T-cell (primary cell): Measurements from ENCODE around the gene MAP3K2. TPM values are rescaled to one million over a fixed set of nuclear protein-coding genes. Genes with fewer than 3 reads are reported as not detected.
"Not testable (repeated sequence)": the region's sequence is repeated elsewhere in the genome, so short reads cannot be mapped to it uniquely, and the experiment has no call there.

Experiments
- ATAC-seq, 4 experiments: fragments of 200-7000 bp in 3 of 4; fragments of 150-1000 bp in 1 of 4; cut with Tn5 transposase; replicated peaks in 1 of 4; 1 replicate in 3 of 4; 2 replicates in 1 of 4; pipeline ENCODE4 v1.10.0; 2021; ENCODE audit warnings: moderate library complexity in 3 of 4, mild to moderate bottlenecking in 2 of 4, moderate number of reproducible peaks in 1 of 4
- CTCF ChIA-PET, 2 donors: fragments of 300-600 bp; sonication (Branson Sonifier 250); formaldehyde crosslinking; loops; one replicate each; lab custom pipeline; 2022; ENCODE audit warnings: antibody characterized with exemption in 2 of 2; lab: Charles Lee
- POLR2A ChIA-PET, 2 donors: fragments of 300-600 bp; sonication (Branson Sonifier 250); formaldehyde crosslinking; loops; one replicate each; lab custom pipeline; 2022; ENCODE audit warnings: antibody characterized with exemption in 2 of 2; lab: Charles Lee
- DNase-seq, 35 experiments: peaks; one replicate each; pipeline versions ENCODE4 v3.0.0 to v3.0.0-alpha.2; 2013 to 2023
- H3K27ac ChIP-seq: one replicate; pipeline ENCODE4 v1.5.1; 2013; ENCODE audit warnings: low read length
- H3K27me3 ChIP-seq, 2 experiments: replicated peaks in 1 of 2; 1 replicate in 1 of 2; 2 replicates in 1 of 2; pipeline versions ENCODE4 v1.6.1 to v1.7.0; 2013; ENCODE audit warnings: low read length in 1 of 2, mixed read lengths in 1 of 2; ENCODE audit not compliant: control insufficient read depth in 2 of 2, insufficient read depth in 2 of 2; ENCODE audit errors: extremely low read depth in 1 of 2
- H3K36me3 ChIP-seq, 2 donors: 1 replicate in 1 of 2; 2 replicates in 1 of 2; pipeline versions ENCODE4 v1.6.1 to v1.7.0; 2013; ENCODE audit warnings: low read length in 1 of 2; ENCODE audit not compliant: control insufficient read depth in 2 of 2, insufficient read depth in 1 of 2; ENCODE audit errors: extremely low read depth in 1 of 2
- H3K4me1 ChIP-seq, 2 experiments: 1 replicate in 1 of 2; 2 replicates in 1 of 2; pipeline versions ENCODE4 v1.6.1 to v1.7.0; 2013; ENCODE audit warnings: low read length in 2 of 2, mixed read lengths in 1 of 2; ENCODE audit not compliant: insufficient read depth in 2 of 2, control insufficient read depth in 1 of 2; ENCODE audit errors: extremely low read depth in 1 of 2
- H3K4me3 ChIP-seq, 2 donors: 1 replicate in 1 of 2; 2 replicates in 1 of 2; pipeline versions ENCODE4 v1.5.1 to v1.7.0; 2013; ENCODE audit warnings: mild to moderate bottlenecking in 2 of 2, low read length in 1 of 2, moderate library complexity in 1 of 2; ENCODE audit not compliant: control insufficient read depth in 1 of 2; ENCODE audit errors: extremely low read depth in 1 of 2
- H3K9me3 ChIP-seq: 2 replicates; pipeline ENCODE4 v1.7.0; 2013
- H3K27ac Mint-ChIP-seq, 2 donors: one replicate each; pipeline ENCODE4 v1.8.0; 2020 to 2021; ENCODE audit warnings: mild to moderate bottlenecking in 2 of 2, mixed read lengths in 2 of 2
- H3K27me3 Mint-ChIP-seq, 2 donors: one replicate each; pipeline ENCODE4 v1.8.0; 2021 to 2022; ENCODE audit warnings: mixed read lengths in 2 of 2
- H3K36me3 Mint-ChIP-seq: one replicate; pipeline ENCODE4 v1.8.0; 2021; ENCODE audit warnings: mixed read lengths
- H3K4me1 Mint-ChIP-seq, 3 donors: one replicate each; pipeline ENCODE4 v1.8.0; 2020 to 2022; ENCODE audit warnings: mixed read lengths in 3 of 3, mild to moderate bottlenecking in 1 of 3
- H3K4me3 Mint-ChIP-seq, 3 donors: one replicate each; pipeline ENCODE4 v1.8.0; 2020 to 2022; ENCODE audit warnings: mild to moderate bottlenecking in 3 of 3, mixed read lengths in 3 of 3, moderate library complexity in 3 of 3
- H3K9me3 Mint-ChIP-seq, 3 donors: one replicate each; pipeline ENCODE4 v1.8.0; 2020 to 2022; ENCODE audit warnings: mixed read lengths in 3 of 3
- WGBS: methylation state at CpG from one replicate; pipeline ENCODE4 v1.1.5; 2013; ENCODE audit warnings: missing lambda C conversion rate; ENCODE audit not compliant: insufficient coverage; 5-methylcytosine and 5-hydroxymethylcytosine counted together
- total RNA-seq, 35 experiments: library from RNA in 6 of 35; stranded (reverse) in 6 of 35; fragments of 120-200 nt in 1 of 35; gene quantifications; one replicate each; pipeline versions ENCODE4 v1.2.1 to v1.2.4 and lab custom pipeline; 2013 to 2026

MAP3K2 gene
- total RNA-seq, 5 donors from 2014 or later (not counting 1 experiment from before 2014, with no cell fraction given) = 81.6 to 89.1 (median 83.2) TPM

GRCh38 chr2:127353873-127354676 lies 33.7 kb downstream of the MAP3K2 start:
- ChIA-PET CTCF (interaction anchor here in 1 of 2 donors (0.5 kb wide), 1 partner anchor 52 kb away, joined by 5 read pairs; no protein-coding TSS in a partner anchor), POLR2A (interaction anchor here in 1 of 2 donors (0.5 kb wide), 1 partner anchor 21 kb away, joined by 4 read pairs; no protein-coding TSS in a partner anchor)
- H3K36me3 Mint-ChIP-seq, H3K9me3 Mint-ChIP-seq, H3K36me3 ChIP-seq, H3K27ac ChIP-seq, H3K4me1 ChIP-seq, ATAC-seq, H3K27ac Mint-ChIP-seq, H3K4me3 ChIP-seq, H3K9me3 ChIP-seq, DNase-seq, H3K27me3 Mint-ChIP-seq, H3K4me3 Mint-ChIP-seq, H3K27me3 ChIP-seq: not testable (repeated sequence)
- no CpG with 5 or more reads among the region's 6 CpGs for WGBS
- peaks cover 72 to 75% (median 73%) of the 10 kb centered on the region in 3 donors for H3K4me1 Mint-ChIP-seq

GRCh38 chr2:127353223-127353622 lies 34.6 kb downstream of the MAP3K2 start:
- POLR2A ChIA-PET, DNase-seq, CTCF ChIA-PET, H3K36me3 ChIP-seq, H3K27me3 ChIP-seq, H3K27ac ChIP-seq, H3K27ac Mint-ChIP-seq, H3K4me1 ChIP-seq, H3K9me3 Mint-ChIP-seq, H3K4me3 ChIP-seq, H3K27me3 Mint-ChIP-seq, H3K4me3 Mint-ChIP-seq, ATAC-seq, H3K9me3 ChIP-seq, H3K36me3 Mint-ChIP-seq: not testable (repeated sequence)
- WGBS = over 99% methylated on average over 17 of the region's 35 CpGs
- H3K4me1 Mint-ChIP-seq = peaks cover 71 to 76% (median 74%) of the 10 kb centered on the region in 3 donors

- H3K4me1 Mint-ChIP-seq = peaks cover 71 to 74% (median 71%) of the 10 kb centered on the region in 3 donors
Measured at GRCh38 chr2:127351603-127352002, 36.2 kb downstream of the MAP3K2 start.

GRCh38 chr2:127348426-127349000 lies 39.3 kb downstream of the MAP3K2 start:
- Mint-ChIP-seq H3K27ac (no peak overlapping the region), H3K4me3 (no peak overlapping the region), H3K27me3 (no peaks in the 10 kb centered on the region), H3K36me3 (peaks cover 16% of the 10 kb centered on the region), H3K9me3 (peaks cover 0 to 4% (median 3%) of the 10 kb centered on the region in 3 donors), H3K4me1 (peaks cover 71 to 80% (median 72%) of the 10 kb centered on the region in 3 donors)
- H3K4me3 ChIP-seq = no peak overlapping the region
- WGBS = no CpG with 5 or more reads among the region's 1 CpG
- H3K27me3 ChIP-seq = no peaks in the 10 kb centered on the region
- CTCF ChIA-PET = no interaction called here
- DNase-seq (no peak), ATAC-seq (no peak)
- peaks cover 0 to 3% of the 10 kb centered on the region in 2 donors for H3K36me3 ChIP-seq
- no peaks in the 10 kb centered on the region for H3K9me3 ChIP-seq
- POLR2A ChIA-PET = no interaction called here
- H3K4me1 ChIP-seq = peaks cover 0 to 3% of the 10 kb centered on the region in 2 experiments
- no peak overlapping the region for H3K27ac ChIP-seq

More at GRCh38 chr2:127351603-127352002, 36.2 kb downstream of the MAP3K2 start:
- no peaks in the 10 kb centered on the region for H3K27me3 ChIP-seq
- H3K36me3 Mint-ChIP-seq = peaks cover 5% of the 10 kb centered on the region
- DNase-seq (no peak), ATAC-seq (no peak)
- no peak overlapping the region for H3K27ac Mint-ChIP-seq
- ChIA-PET POLR2A (no interaction called here), CTCF (no interaction called here)
- no peak overlapping the region for H3K27ac ChIP-seq
- H3K4me3 Mint-ChIP-seq = no peak overlapping the region
- 95% methylated on average over 2 of the region's 2 CpGs for WGBS
- no peaks in the 10 kb centered on the region for H3K9me3 Mint-ChIP-seq
- no peaks in the 10 kb centered on the region for H3K36me3 ChIP-seq
- peaks cover 3 to 5% of the 10 kb centered on the region in 2 experiments for H3K4me1 ChIP-seq
- no peaks in the 10 kb centered on the region for H3K9me3 ChIP-seq
- H3K27me3 Mint-ChIP-seq = no peaks in the 10 kb centered on the region
- H3K4me3 ChIP-seq = no peak overlapping the region

- Mint-ChIP-seq H3K27me3 (no peaks in the 10 kb centered on the region), H3K4me1 (peaks cover 71 to 80% (median 72%) of the 10 kb centered on the region in 3 donors), H3K4me3 (no peak overlapping the region), H3K27ac (no peak overlapping the region), H3K36me3 (peaks cover 16% of the 10 kb centered on the region), H3K9me3 (peaks cover 0 to 4% (median 3%) of the 10 kb centered on the region in 3 donors)
- Histone ChIP-seq H3K4me1 (peaks cover 0 to 3% of the 10 kb centered on the region in 2 experiments), H3K36me3 (peaks cover 1 to 3% of the 10 kb centered on the region in 2 donors), H3K4me3 (no peak overlapping the region), H3K27ac (no peak overlapping the region), H3K9me3 (no peaks in the 10 kb centered on the region), H3K27me3 (no peaks in the 10 kb centered on the region)
- DNase-seq = no peak
- no CpG with 5 or more reads among the region's 1 CpG for WGBS
- ATAC-seq = no peak
- POLR2A ChIA-PET = no interaction called here
- CTCF ChIA-PET = interaction anchor here in 1 of 2 donors (0.5 kb wide), 1 partner anchor 58 kb away, joined by 4 read pairs; no protein-coding TSS in a partner anchor
Measured at GRCh38 chr2:127347734-127348392, 39.9 kb downstream of the MAP3K2 start.

- H3K27me3 Mint-ChIP-seq = no peaks in the 10 kb centered on the region
- WGBS = no CpG with 5 or more reads among the region's 3 CpGs
- Histone ChIP-seq H3K9me3 (no peaks in the 10 kb centered on the region), H3K27ac (no peak overlapping the region), H3K27me3 (no peaks in the 10 kb centered on the region), H3K4me3 (no peak overlapping the region), H3K4me1 (peaks cover 0 to 3% of the 10 kb centered on the region in 2 experiments), H3K36me3 (peaks cover 3 to 9% of the 10 kb centered on the region in 2 donors)
- ChIA-PET CTCF (no interaction called here), POLR2A (no interaction called here)
- no peak overlapping the region for H3K4me3 Mint-ChIP-seq
- H3K36me3 Mint-ChIP-seq = peaks cover 19% of the 10 kb centered on the region
- no peak for ATAC-seq
- H3K27ac Mint-ChIP-seq = no peak overlapping the region
- peaks cover 0 to 4% (median 3%) of the 10 kb centered on the region in 3 donors for H3K9me3 Mint-ChIP-seq
- DNase-seq = no peak
- peaks cover 68 to 75% (median 69%) of the 10 kb centered on the region in 3 donors for H3K4me1 Mint-ChIP-seq
Measured at GRCh38 chr2:127347015-127347414, 40.8 kb downstream of the MAP3K2 start.
